ENCODE data around the gene SMYD1.

DNA sequence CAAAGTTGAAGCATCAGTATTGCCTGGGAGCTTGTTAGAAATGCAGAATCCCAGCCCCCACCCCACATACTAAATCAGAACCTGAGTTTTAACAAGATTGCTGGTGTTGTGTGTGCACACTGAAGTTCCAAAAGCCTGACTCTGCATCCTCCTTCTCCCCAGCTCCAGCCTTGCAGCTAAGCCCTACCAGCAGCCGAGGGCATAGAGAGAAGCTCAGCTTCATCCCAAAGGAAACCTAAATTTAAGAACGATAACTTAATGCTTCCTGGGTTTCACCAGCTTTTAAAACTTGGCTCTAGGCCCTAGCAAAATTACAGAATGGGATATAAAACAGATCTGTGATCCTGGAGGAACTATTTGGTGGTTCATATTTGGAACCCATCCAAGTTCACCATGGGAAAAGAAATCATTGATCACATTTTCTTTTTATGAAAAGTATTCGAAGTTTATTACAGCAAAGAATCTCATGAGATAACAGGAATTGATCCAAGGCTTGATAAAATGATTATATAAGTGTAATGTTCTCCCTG is 11.1 kb downstream of the SMYD1 start:
- TF ChIP-seq CTCF (IDR thresholded peaks at IDR 0.05; ENCODE audit: poor library complexity, severe bottlenecking) (no peak), POLR2AphosphoS5 (IDR thresholded peaks at IDR 0.05) (no peak), RAD21 (conservative IDR thresholded peaks at IDR 0.05) (no peak), EZH2 (IDR thresholded peaks at IDR 0.05; ENCODE audit: borderline replicate concordance, insufficient read depth, low read length, poor library complexity, severe bottlenecking) (no peak), EP300 (conservative IDR thresholded peaks at IDR 0.05; ENCODE audit: poor library complexity, severe bottlenecking) (no peak), SMC3 (conservative IDR thresholded peaks at IDR 0.05; ENCODE audit: poor library complexity) (no peak)

All from neural cell (in vitro differentiated cells).